H9 (cell line): ENCODE measurements around the gene TTC7B. TPM values are rescaled to one million over a fixed set of nuclear protein-coding genes. Genes with fewer than 3 reads are reported as not detected.

Experiments used
- DNase-seq: peaks from one replicate; pipeline ENCODE4 v3.0.0-alpha.2; 2017
- H2AFZ ChIP-seq: one replicate; pipeline ENCODE4 v1.6.1; 2013; ENCODE audit warnings: mild to moderate bottlenecking, low read length, control low read depth, moderate library complexity
- H2AK5ac ChIP-seq: 2 replicates; pipeline ENCODE4 v1.6.1; 2013; ENCODE audit warnings: low read length, control low read depth, mixed read lengths; ENCODE audit not compliant: insufficient read length
- H2BK120ac ChIP-seq: one replicate; pipeline ENCODE4 v1.6.1; 2013; ENCODE audit warnings: low read depth, mild to moderate bottlenecking, low read length, control low read depth, inconsistent platforms; ENCODE audit not compliant: poor library complexity, severe bottlenecking
- H2BK12ac ChIP-seq: 2 replicates; pipeline ENCODE4 v1.6.1; 2013; ENCODE audit warnings: low read length, control low read depth, mixed read lengths, low read depth; ENCODE audit not compliant: insufficient read length
- H2BK15ac ChIP-seq: 2 replicates; pipeline ENCODE4 v1.6.1; 2013; ENCODE audit warnings: low read depth, low read length, control low read depth
- H2BK20ac ChIP-seq: one replicate; pipeline ENCODE4 v1.6.1; 2013; ENCODE audit warnings: low read depth, mild to moderate bottlenecking, low read length, control low read depth, inconsistent platforms; ENCODE audit not compliant: poor library complexity, severe bottlenecking
- H2BK5ac ChIP-seq: 2 replicates; pipeline ENCODE4 v1.6.1; 2013; ENCODE audit warnings: low read length, control low read depth, mixed read lengths; ENCODE audit not compliant: insufficient read length
- H3K14ac ChIP-seq: 2 replicates; pipeline ENCODE4 v1.6.1; 2013; ENCODE audit warnings: low read length, control low read depth; ENCODE audit not compliant: insufficient read depth
- H3K18ac ChIP-seq: 2 replicates; pipeline ENCODE4 v1.6.1; 2013; ENCODE audit warnings: low read depth, mild to moderate bottlenecking, mixed read lengths, low read length, control low read depth; ENCODE audit not compliant: insufficient read length
- H3K23ac ChIP-seq: 2 replicates; pipeline ENCODE4 v1.6.1; 2013; ENCODE audit warnings: low read length, control low read depth, mixed read lengths, low read depth; ENCODE audit not compliant: insufficient read length
- H3K23me2 ChIP-seq: 2 replicates; pipeline ENCODE4 v1.6.1; 2013; ENCODE audit warnings: low read depth, mild to moderate bottlenecking, mixed read lengths, low read length, control low read depth; ENCODE audit not compliant: insufficient read length, poor library complexity, severe bottlenecking
- H3K27ac ChIP-seq: 2 replicates; pipeline ENCODE4 v1.5.1; 2013; ENCODE audit warnings: low read length, control low read depth, mixed read lengths, low read depth; ENCODE audit not compliant: insufficient read length
- H3K27me3 ChIP-seq: 2 replicates; pipeline ENCODE4 v1.6.1; 2013; ENCODE audit warnings: low read length, control low read depth, inconsistent platforms; ENCODE audit not compliant: insufficient read depth
- H3K4ac ChIP-seq: 2 replicates; pipeline ENCODE4 v1.6.1; 2013; ENCODE audit warnings: low read depth, mild to moderate bottlenecking, control low read depth, inconsistent platforms, low read length, moderate library complexity
- H3K4me1 ChIP-seq: 2 replicates; pipeline ENCODE4 v1.6.1; 2013; ENCODE audit warnings: low read length, control low read depth, inconsistent platforms; ENCODE audit not compliant: insufficient read depth
- H3K4me2 ChIP-seq: 2 replicates; pipeline ENCODE4 v1.6.1; 2013; ENCODE audit warnings: low read length, control low read depth, mixed read lengths; ENCODE audit not compliant: insufficient read length, insufficient read depth
- H3K56ac ChIP-seq: 2 replicates; pipeline ENCODE4 v1.6.1; 2013; ENCODE audit warnings: low read depth, mild to moderate bottlenecking, mixed read lengths, low read length, control low read depth; ENCODE audit not compliant: insufficient read length
- H3K79me1 ChIP-seq: 2 replicates; pipeline ENCODE4 v1.6.1; 2013; ENCODE audit warnings: low read depth, mild to moderate bottlenecking, moderate library complexity, low read length, control low read depth, inconsistent platforms; ENCODE audit not compliant: insufficient read depth, poor library complexity, severe bottlenecking
- H3K79me2 ChIP-seq: 2 replicates; pipeline ENCODE4 v1.6.1; 2013; ENCODE audit warnings: low read length, control low read depth, inconsistent platforms; ENCODE audit not compliant: insufficient read depth
- H3K9ac ChIP-seq: 2 replicates; pipeline ENCODE4 v1.6.1; 2013; ENCODE audit warnings: low read length, control low read depth, mixed read lengths; ENCODE audit not compliant: insufficient read length; ENCODE audit errors: extremely low read depth
- H3K9me3 ChIP-seq: one replicate; pipeline ENCODE4 v1.6.1; 2013; ENCODE audit warnings: low read depth, low read length, inconsistent platforms; ENCODE audit not compliant: control insufficient read depth
- H3T11ph ChIP-seq: one replicate; pipeline ENCODE4 v1.6.1; 2013; ENCODE audit warnings: mild to moderate bottlenecking, low read length, control low read depth, inconsistent platforms
- H4K20me1 ChIP-seq: one replicate; pipeline ENCODE4 v1.6.1; 2013; ENCODE audit not compliant: control insufficient read depth, insufficient read length, insufficient read depth
- H4K5ac ChIP-seq: 2 replicates; pipeline ENCODE4 v1.6.1; 2013; ENCODE audit warnings: low read depth, mild to moderate bottlenecking, mixed read lengths, low read length, control low read depth; ENCODE audit not compliant: insufficient read length
- H4K8ac ChIP-seq: replicated peaks from 2 replicates; pipeline ENCODE4 v1.6.1; 2013; ENCODE audit warnings: low read length, control low read depth, mixed read lengths, low read depth; ENCODE audit not compliant: insufficient read length
- H4K91ac ChIP-seq: 2 replicates; pipeline ENCODE4 v1.6.1; 2013; ENCODE audit warnings: low read depth, mild to moderate bottlenecking, moderate library complexity, mixed read lengths, low read length, control low read depth; ENCODE audit not compliant: insufficient read length
- H3K27ac Mint-ChIP-seq, 3 experiments: 2 replicates in 2 of 3; 3 replicates in 1 of 3; pipeline ENCODE4 v1.8.0; 2020 to 2021; ENCODE audit warnings: mixed read lengths in 3 of 3, mild to moderate bottlenecking in 1 of 3, moderate library complexity in 1 of 3
- H3K27me3 Mint-ChIP-seq: 2 replicates; pipeline ENCODE4 v1.8.0; 2021; ENCODE audit warnings: low read depth, mild to moderate bottlenecking, moderate library complexity, mixed read lengths
- H3K36me3 Mint-ChIP-seq, 3 experiments: 2 replicates in 2 of 3; 3 replicates in 1 of 3; pipeline ENCODE4 v1.8.0; 2020 to 2021; ENCODE audit warnings: low read depth in 3 of 3, mixed read lengths in 3 of 3; ENCODE audit not compliant: insufficient read depth in 1 of 3
- H3K4me1 Mint-ChIP-seq, 2 experiments: 2 replicates each; pipeline ENCODE4 v1.8.0; 2020; ENCODE audit warnings: mixed read lengths in 2 of 2
- H3K4me3 Mint-ChIP-seq, 2 experiments: 2 replicates in 1 of 2; 3 replicates in 1 of 2; pipeline ENCODE4 v1.8.0; 2020 to 2021; ENCODE audit warnings: mild to moderate bottlenecking in 2 of 2, mixed read lengths in 2 of 2, moderate library complexity in 1 of 2
- H3K9me3 Mint-ChIP-seq, 2 experiments: 2 replicates in 1 of 2; 3 replicates in 1 of 2; pipeline ENCODE4 v1.8.0; 2020; ENCODE audit warnings: mild to moderate bottlenecking in 2 of 2, mixed read lengths in 2 of 2, moderate library complexity in 1 of 2
- CTCF ChIP-seq: fragments of 200-600 bp; sonication (generic); conservative IDR thresholded peaks from 3 replicates; pipeline ENCODE4 v1.8.0; 2021; ENCODE audit warnings: antibody characterized with exemption, mild to moderate bottlenecking
- WGBS: extraction: QIAGEN DNeasy Blood & Tissue Kit; methylation state at CpG from one replicate; pipeline ENCODE4 v1.1.7; 2013; ENCODE audit warnings: missing lambda C conversion rate, low lambda C conversion rate, mixed read lengths; ENCODE audit not compliant: insufficient read length; ENCODE audit errors: extremely low coverage; 5-methylcytosine and 5-hydroxymethylcytosine counted together
- total RNA-seq: library from RNA; stranded (reverse); gene quantifications from 2 replicates; pipeline ENCODE4 v1.2.1, GENCODE V29; 2021

The TTC7B gene
- total RNA-seq, 1 experiment from 2014 or later = 33.7 TPM

- Mint-ChIP-seq H3K4me1 (peaks cover 16 to 24% of the 10 kb centered on the region in 2 experiments), H3K27ac (peak overlapping the region in 2 of 3 experiments; percentile 55 to 56; a peak in 3 of 7 replicates), H3K9me3 (no peaks in the 10 kb centered on the region), H3K4me3 (no peak overlapping the region), H3K27me3 (peaks cover 2% of the 10 kb centered on the region; the same call in 1 of the 2 replicates), H3K36me3 (peaks cover 0 to 1% (median 0%) of the 10 kb centered on the region in 3 experiments; a peak in 1 of 7 replicates)
- Histone ChIP-seq H3K27me3 (no peaks in the 10 kb centered on the region), H3T11ph (no peak overlapping the region), H3K27ac (no peak overlapping the region), H2AK5ac (no peak overlapping the region), H4K20me1 (no peaks in the 10 kb centered on the region), H3K9ac (no peak overlapping the region), H3K9me3 (no peaks in the 10 kb centered on the region), H3K23ac (no peak overlapping the region), H3K79me2 (no peaks in the 10 kb centered on the region), H3K14ac (no peak overlapping the region; the same call in 1 of the 2 replicates), H3K56ac (no peak overlapping the region), H2BK12ac (no peak overlapping the region), H4K91ac (no peak overlapping the region), H2BK15ac (no peak overlapping the region), H2AFZ (no peak overlapping the region), H4K5ac (no peak overlapping the region), H2BK20ac (no peak overlapping the region), H2BK5ac (no peak overlapping the region), H4K8ac (no peak overlapping the region), H3K18ac (no peak overlapping the region), H3K4ac (no peak overlapping the region), H3K23me2 (no peaks in the 10 kb centered on the region), H3K4me2 (no peak overlapping the region), H3K79me1 (no peaks in the 10 kb centered on the region), H3K4me1 (no peaks in the 10 kb centered on the region), H2BK120ac (no peak overlapping the region)
- TF ChIP-seq CTCF = no peak
- WGBS = no CpG with 5 or more reads among the region's 14 CpGs
- no peak for DNase-seq
Observed at GRCh38 chr14:90535556-90536090, 280.6 kb downstream of the TTC7B start.
